ENCODE measurements around the gene ROBO1. TPM values are rescaled to one million over a fixed set of nuclear protein-coding genes. Genes with fewer than 3 reads are reported as not detected.

Gene ROBO1
- total and polyA plus RNA-seq, 2 donors (not counting 3 experiments of a cell fraction or from before 2014, with no cell fraction given) = 5.9 to 14.2 TPM

GRCh38 chr3:78908236-78908635, 859.6 kb downstream of the ROBO1 start:
- ChIA-PET CTCF (interaction anchor here (1.8 kb wide), 1 partner anchor 16 kb away, joined by 5 read pairs; no protein-coding TSS in a partner anchor), POLR2A (no interaction called here)
- H3K27ac ChIP-seq (ENCODE audit: insufficient read depth, low read depth, low read length) = no peak overlapping the region
- no peaks in the 10 kb centered on the region for H4K20me1 ChIP-seq (replicated peaks; ENCODE audit: control insufficient read depth, extremely low read depth, insufficient read depth, low read length)
- H3K4me3 ChIP-seq (replicated peaks in 1 of 3; ENCODE audit: insufficient read depth in 1 of 3, low read depth in 1 of 3, low read length in 3 of 3) = no peak overlapping the region
- no peak overlapping the region for H2AFZ ChIP-seq (ENCODE audit: low read depth, low read length)
- no peak for DNase-seq (ENCODE audit: low read depth, low spot score)
- no peaks in the 10 kb centered on the region for H3K27me3 ChIP-seq (ENCODE audit: control insufficient read depth in 2 of 2, insufficient read depth in 2 of 2, low read length in 2 of 2)
- no peaks in the 10 kb centered on the region for H3K9me3 ChIP-seq (replicated peaks; ENCODE audit: control insufficient read depth, insufficient read depth, low read length)
- H3K79me2 ChIP-seq (ENCODE audit: control insufficient read depth, insufficient read depth, low read length) = no peaks in the 10 kb centered on the region
- FAIRE-seq = no peak
- no peak overlapping the region for H3K4me2 ChIP-seq (ENCODE audit: insufficient read depth, low read length)
- H3K9me1 ChIP-seq (replicated peaks; ENCODE audit: control insufficient read depth, extremely low read depth, insufficient read depth, low read length) = no peaks in the 10 kb centered on the region
- intact Hi-C loops (cut with micrococcal nuclease) = no loop called here
- no peak overlapping the region for H3K9ac ChIP-seq (replicated peaks; ENCODE audit: extremely low read depth, insufficient read depth, low read length)
- BruUV-seq (replicated peaks) = no TSS peak
- dilution Hi-C loops (cut with MboI; ENCODE audit: extremely low pct_ligation_motif_present, low sequenced_read_pairs) = no loop called here
- TF ChIP-seq MYC (IDR thresholded peaks at IDR 0.05; ENCODE audit: low read depth, low read length) (no peak), POLR2A (IDR thresholded peaks at IDR 0.05; ENCODE audit: low read depth, low read length) (no peak), POLR2AphosphoS5 (IDR thresholded peaks at IDR 0.05; ENCODE audit: insufficient read depth, low read depth, low read length) (no peak), GATA2 (IDR thresholded peaks at IDR 0.05; ENCODE audit: insufficient read depth, insufficient read length, low read depth, low read length) (no peak), JUN (IDR thresholded peaks at IDR 0.05; ENCODE audit: borderline replicate concordance, insufficient read depth, insufficient read length, low read depth) (no peak), MAX (IDR thresholded peaks at IDR 0.05; ENCODE audit: insufficient read depth, insufficient read length) (no peak), EZH2 (IDR thresholded peaks at IDR 0.05; ENCODE audit: borderline replicate concordance, low read depth, low read length, severe bottlenecking) (no peak), FOS (IDR thresholded peaks at IDR 0.05; ENCODE audit: borderline replicate concordance, insufficient read depth, low read length) (no peak), CTCF (IDR thresholded peaks at IDR 0.05; ENCODE audit: extremely low read depth in 1 of 2, insufficient read depth in 1 of 2, low read depth in 1 of 2, low read length in 2 of 2) (no peak)
- H3K36me3 ChIP-seq (ENCODE audit: control insufficient read depth in 2 of 2, extremely low read depth in 1 of 2, insufficient read depth in 2 of 2, low read length in 2 of 2) = no peaks in the 10 kb centered on the region
- H3K4me1 ChIP-seq (ENCODE audit: control insufficient read depth, extremely low read depth, insufficient read depth, low read length) = no peaks in the 10 kb centered on the region

Measured in endothelial cell of umbilical vein (primary cell).